Esophagus muscularis mucosa (tissue), 4 donors: Measurements from ENCODE around the gene PTPRN2. TPM values are rescaled to one million over a fixed set of nuclear protein-coding genes. Genes with fewer than 3 reads are reported as not detected.

Experiments used
- DNase-seq: peaks from one replicate; pipeline ENCODE4 v3.0.0-alpha.2; 2017; ENCODE audit errors: extremely low spot score
- H3K27ac ChIP-seq, 4 donors: fragments of 200-600 bp; sonication (generic); replicated peaks in 1 of 4; 1 replicate in 3 of 4; 2 replicates in 1 of 4; pipeline ENCODE4 v1.5.1; 2016 to 2019; ENCODE audit warnings: mild to moderate bottlenecking in 1 of 4
- H3K27me3 ChIP-seq, 4 donors: fragments of 200-600 bp; sonication (generic); one replicate each; pipeline versions ENCODE4 v1.5.1 to v1.6.0; 2016 to 2019
- H3K36me3 ChIP-seq, 4 donors: fragments of 200-600 bp; sonication (generic); one replicate each; pipeline ENCODE4 v1.5.1; 2016 to 2019
- H3K4me1 ChIP-seq, 4 donors: fragments of 200-600 bp; sonication (generic); one replicate each; pipeline ENCODE4 v1.5.1; 2016 to 2019
- H3K4me3 ChIP-seq, 4 donors: fragments of 200-600 bp; sonication (generic); 1 replicate in 2 of 4; 2 replicates in 2 of 4; pipeline ENCODE4 v1.5.1; 2016 to 2019; ENCODE audit warnings: mild to moderate bottlenecking in 4 of 4, moderate library complexity in 1 of 4
- H3K9me3 ChIP-seq, 4 donors: fragments of 200-600 bp; sonication (generic); 1 replicate in 3 of 4; 2 replicates in 1 of 4; pipeline ENCODE4 v1.5.1; 2016 to 2019
- EP300 ChIP-seq: sonication (generic); formaldehyde crosslinking; IDR thresholded peaks from one replicate; pipeline ENCODE4 v1.6.1; 2017; ENCODE audit warnings: antibody characterized with exemption
- POLR2A ChIP-seq: fragments of 450-650 bp; IDR thresholded peaks from one replicate; pipeline ENCODE4 v1.6.1; 2017; ENCODE audit warnings: antibody characterized with exemption, moderate library complexity, mild to moderate bottlenecking, low read depth
- POLR2AphosphoS5 ChIP-seq, 2 donors: sonication (generic); formaldehyde crosslinking; IDR thresholded peaks; one replicate each; pipeline ENCODE4 v1.6.1; 2017; ENCODE audit warnings: antibody characterized with exemption in 2 of 2
- WGBS: methylation state at CpG from one replicate; pipeline ENCODE4 v1.1.5; 2018; 5-methylcytosine and 5-hydroxymethylcytosine counted together
- intact Hi-C: fragments of 100-400 bp; cut with DNase I; formaldehyde crosslinking; loops from one replicate; pipeline ENCODE4 v1.15.1; 2023
- total RNA-seq, 4 donors: library from RNA; depleted of rRNA; stranded (reverse); fragments of >200 nt; gene quantifications; one replicate each; pipeline versions ENCODE4 v1.1.0 to v1.2.1, GENCODE V29; 2016
- TF ChIP-seq, protein P1 (sequence below), 3 experiments: fragments of 200-600 bp in 2 of 3; fragments of 450-650 bp in 1 of 3; sonication (generic) in 2 of 3; IDR thresholded peaks; one replicate each; pipeline ENCODE4 v1.5.1; 2017 to 2019; ENCODE audit warnings: antibody characterized with exemption in 3 of 3, mild to moderate bottlenecking in 2 of 3, moderate library complexity in 1 of 3

PTPRN2 gene
- total RNA-seq, 4 donors from 2014 or later, result 2.1 to 3.1 (median 3.1) TPM

DNA sequence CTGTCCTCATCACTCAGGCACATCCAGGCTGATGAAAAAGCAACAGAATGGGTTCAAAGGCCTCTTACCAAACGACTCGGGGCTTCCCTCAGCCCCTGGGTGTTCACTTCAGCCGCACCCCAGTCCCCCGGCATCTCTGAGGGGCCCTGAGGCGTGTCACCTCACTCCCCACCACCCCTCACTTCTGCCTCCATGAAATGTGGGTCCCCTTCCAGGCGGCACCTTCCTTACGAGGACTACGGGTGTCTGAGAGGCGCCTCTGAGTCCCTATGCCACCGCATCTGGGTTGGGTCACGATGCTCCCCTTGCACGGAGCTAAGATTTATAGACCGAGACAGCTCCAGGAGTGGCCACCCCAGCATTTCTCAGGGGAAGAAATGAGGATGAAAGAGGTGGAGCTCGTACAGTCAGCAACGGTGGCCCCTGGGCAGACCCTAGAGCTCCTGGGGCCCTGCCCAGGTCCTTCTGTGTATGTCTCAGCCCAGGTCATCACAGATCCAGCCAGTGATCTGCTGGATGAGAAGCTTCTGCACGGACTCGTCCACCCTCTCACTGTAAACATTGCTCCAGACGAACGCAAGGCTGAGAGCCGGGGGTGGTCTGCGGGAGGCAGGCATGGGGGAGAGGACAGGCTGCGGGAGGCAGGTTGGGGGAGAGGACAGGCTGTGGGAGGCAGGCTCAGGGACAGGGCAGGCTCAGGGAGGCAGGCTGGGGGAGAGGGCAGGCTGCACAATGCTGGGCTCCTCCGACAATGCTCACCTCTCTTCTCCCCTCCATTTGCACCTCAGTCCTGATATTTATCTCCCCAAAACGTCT is 842.6 kb downstream of the PTPRN2 start:
- no peaks in the 10 kb centered on the region for H3K9me3 ChIP-seq
- peaks cover 0 to 6% (median 0%) of the 10 kb centered on the region in 4 donors for H3K27me3 ChIP-seq
- no peaks in the 10 kb centered on the region for H3K36me3 ChIP-seq
- no peaks in the 10 kb centered on the region for H3K4me1 ChIP-seq
- H3K4me3 ChIP-seq, result no peak overlapping the region
- TF ChIP-seq POLR2A, result no peak
- no peak for TF ChIP-seq EP300
- TF ChIP-seq, protein P1, sequence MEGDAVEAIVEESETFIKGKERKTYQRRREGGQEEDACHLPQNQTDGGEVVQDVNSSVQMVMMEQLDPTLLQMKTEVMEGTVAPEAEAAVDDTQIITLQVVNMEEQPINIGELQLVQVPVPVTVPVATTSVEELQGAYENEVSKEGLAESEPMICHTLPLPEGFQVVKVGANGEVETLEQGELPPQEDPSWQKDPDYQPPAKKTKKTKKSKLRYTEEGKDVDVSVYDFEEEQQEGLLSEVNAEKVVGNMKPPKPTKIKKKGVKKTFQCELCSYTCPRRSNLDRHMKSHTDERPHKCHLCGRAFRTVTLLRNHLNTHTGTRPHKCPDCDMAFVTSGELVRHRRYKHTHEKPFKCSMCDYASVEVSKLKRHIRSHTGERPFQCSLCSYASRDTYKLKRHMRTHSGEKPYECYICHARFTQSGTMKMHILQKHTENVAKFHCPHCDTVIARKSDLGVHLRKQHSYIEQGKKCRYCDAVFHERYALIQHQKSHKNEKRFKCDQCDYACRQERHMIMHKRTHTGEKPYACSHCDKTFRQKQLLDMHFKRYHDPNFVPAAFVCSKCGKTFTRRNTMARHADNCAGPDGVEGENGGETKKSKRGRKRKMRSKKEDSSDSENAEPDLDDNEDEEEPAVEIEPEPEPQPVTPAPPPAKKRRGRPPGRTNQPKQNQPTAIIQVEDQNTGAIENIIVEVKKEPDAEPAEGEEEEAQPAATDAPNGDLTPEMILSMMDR (IDR thresholded peaks at IDR 0.05), result no peak
- TF ChIP-seq POLR2AphosphoS5 (IDR thresholded peaks at IDR 0.05), result no peak
- intact Hi-C loops, result no loop called here
- H3K27ac ChIP-seq, result no peak overlapping the region
- 70% methylated on average over 11 of the region's 24 CpGs for WGBS
- no peak for DNase-seq

DNA sequence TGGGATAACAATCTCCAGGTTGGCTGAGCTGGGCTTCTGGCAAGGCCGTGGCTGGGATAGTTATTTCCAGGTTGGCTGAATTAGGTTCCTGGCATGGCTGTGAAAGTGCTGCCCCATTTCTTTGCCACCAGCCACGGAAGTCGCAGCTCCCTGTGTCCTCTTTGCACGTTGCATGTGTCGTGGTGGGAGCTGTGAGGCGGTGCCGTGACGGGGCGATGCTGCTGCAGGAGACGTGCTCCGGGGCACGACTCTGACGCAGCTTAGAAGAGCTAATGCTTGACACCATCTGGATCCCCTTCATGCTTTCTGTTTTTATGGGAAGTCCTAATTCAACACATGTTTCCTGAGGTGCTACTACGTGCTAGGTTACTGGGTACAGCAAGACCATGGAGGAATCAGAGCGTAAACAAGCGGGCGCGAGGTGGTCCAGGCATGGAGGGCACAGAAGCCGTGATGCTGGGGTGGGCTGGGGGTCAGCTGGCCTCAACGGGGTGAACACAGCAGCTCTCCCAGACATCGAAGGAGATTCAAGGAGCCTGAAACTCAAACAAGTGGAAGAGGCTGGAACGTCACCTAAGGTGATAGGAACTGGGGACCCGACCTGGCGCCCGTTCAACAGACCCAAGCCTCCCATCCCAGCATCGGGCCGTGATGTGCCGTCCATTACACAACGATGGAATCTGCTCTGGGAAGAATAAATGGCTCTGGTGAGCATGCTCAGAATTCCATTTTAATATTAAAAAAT is 843.7 kb downstream of the PTPRN2 start:
- Histone ChIP-seq H3K27me3 (peaks cover 0 to 16% (median 0%) of the 10 kb centered on the region in 4 donors), H3K4me3 (no peak overlapping the region), H3K4me1 (no peaks in the 10 kb centered on the region), H3K9me3 (no peaks in the 10 kb centered on the region), H3K27ac (no peak overlapping the region), H3K36me3 (no peaks in the 10 kb centered on the region)
- intact Hi-C loops, result no loop called here
- 92% methylated on average over 19 of the region's 29 CpGs for WGBS
- TF ChIP-seq, protein P1 (IDR thresholded peaks at IDR 0.05), result no peak
- TF ChIP-seq POLR2AphosphoS5 (IDR thresholded peaks at IDR 0.05) (no peak), POLR2A (no peak), EP300 (no peak)
- no peak for DNase-seq

DNA sequence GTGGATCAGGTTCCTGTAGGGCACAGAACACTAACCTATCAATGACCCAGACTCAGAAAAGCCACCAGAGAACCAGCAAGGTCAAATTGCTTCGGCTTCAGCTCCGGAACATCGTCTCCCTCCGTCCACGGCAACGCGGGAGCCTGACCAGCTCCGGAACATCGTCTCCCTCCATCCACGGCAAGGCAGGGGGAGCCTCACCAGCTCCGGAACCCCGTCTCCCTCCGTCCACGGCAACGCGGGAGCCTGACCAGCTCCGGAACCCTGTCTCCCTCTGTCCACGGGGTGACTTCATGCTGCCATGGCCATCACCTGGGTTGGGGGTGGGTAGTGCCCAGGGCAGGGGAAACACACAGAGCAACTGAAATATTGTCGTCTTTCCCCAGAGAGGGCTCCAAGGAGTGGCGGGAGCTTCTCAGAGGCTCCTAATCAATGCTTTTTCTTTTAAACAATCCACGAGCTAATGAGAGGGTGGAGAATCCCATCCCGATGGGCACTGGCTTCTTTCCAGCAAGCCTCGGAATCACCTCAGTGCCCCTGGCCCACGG is 847.3 kb downstream of the PTPRN2 start:
- Histone ChIP-seq H3K4me1 (no peaks in the 10 kb centered on the region), H3K27ac (no peak overlapping the region), H3K27me3 (peaks cover 0 to 42% (median 2%) of the 10 kb centered on the region in 4 donors), H3K4me3 (no peak overlapping the region), H3K9me3 (no peaks in the 10 kb centered on the region), H3K36me3 (no peaks in the 10 kb centered on the region)
- 87% methylated on average over 24 of the region's 24 CpGs for WGBS
- TF ChIP-seq, protein P1 (IDR thresholded peaks at IDR 0.05), result no peak
- TF ChIP-seq POLR2A, result no peak
- TF ChIP-seq EP300, result no peak
- TF ChIP-seq POLR2AphosphoS5 (IDR thresholded peaks at IDR 0.05), result no peak
- intact Hi-C loops, result no loop called here
- DNase-seq, result no peak

DNA sequence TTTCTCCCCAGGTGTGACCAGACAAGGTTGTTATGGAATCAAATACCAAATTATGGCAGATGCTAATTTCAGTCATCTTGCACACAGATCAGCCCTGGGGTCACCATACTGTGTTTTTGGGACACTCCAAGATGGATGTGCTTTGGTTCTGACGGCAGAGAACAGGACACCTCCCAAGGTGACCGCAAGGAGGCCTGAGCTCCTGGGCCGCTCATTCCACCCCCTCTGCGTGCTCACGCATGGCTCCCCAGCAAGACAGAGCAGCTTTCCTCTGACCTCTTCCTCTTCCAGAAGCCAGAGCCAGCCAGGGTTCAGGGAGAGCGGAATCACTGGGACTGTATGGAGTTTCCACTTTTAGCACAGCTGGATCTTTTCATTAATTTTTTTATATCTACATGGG is 848.0 kb downstream of the PTPRN2 start:
- Histone ChIP-seq H3K9me3 (no peaks in the 10 kb centered on the region), H3K4me1 (no peaks in the 10 kb centered on the region), H3K4me3 (no peak overlapping the region), H3K36me3 (no peaks in the 10 kb centered on the region), H3K27ac (no peak overlapping the region), H3K27me3 (peaks cover 0 to 46% (median 5%) of the 10 kb centered on the region in 4 donors)
- TF ChIP-seq EP300 (no peak), POLR2AphosphoS5 (IDR thresholded peaks at IDR 0.05) (no peak), POLR2A (no peak)
- TF ChIP-seq, protein P1 (IDR thresholded peaks at IDR 0.05), result no peak
- intact Hi-C loops, result no loop called here
- WGBS, result 78% methylated on average over 6 of the region's 6 CpGs
- no peak for DNase-seq
